Left lobe of liver (tissue), 2 donors: ENCODE measurements around the gene PRDM15. TPM values are rescaled to one million over a fixed set of nuclear protein-coding genes. Genes with fewer than 3 reads are reported as not detected.

Experiments
- ATAC-seq: fragments of 200-7000 bp; cut with Tn5 transposase; one replicate; pipeline ENCODE4 v1.9.1; 2020; ENCODE audit warnings: mild to moderate bottlenecking, moderate library complexity
- DNase-seq: peaks from one replicate; pipeline ENCODE4 v3.0.0-alpha.2; 2020; ENCODE audit warnings: low spot score
- total RNA-seq: library from RNA; stranded (reverse); gene quantifications from one replicate; pipeline ENCODE4 v1.2.1, GENCODE V29; 2021
- donor health status: DM: no; HTN: no; CAD: no; lungs with moderate emphysema.
- donor health status: DM: no; HTN: yes; CAD: no.

The PRDM15 gene
- total RNA-seq, 1 donor from 2014 or later: 3.2 TPM

DNA sequence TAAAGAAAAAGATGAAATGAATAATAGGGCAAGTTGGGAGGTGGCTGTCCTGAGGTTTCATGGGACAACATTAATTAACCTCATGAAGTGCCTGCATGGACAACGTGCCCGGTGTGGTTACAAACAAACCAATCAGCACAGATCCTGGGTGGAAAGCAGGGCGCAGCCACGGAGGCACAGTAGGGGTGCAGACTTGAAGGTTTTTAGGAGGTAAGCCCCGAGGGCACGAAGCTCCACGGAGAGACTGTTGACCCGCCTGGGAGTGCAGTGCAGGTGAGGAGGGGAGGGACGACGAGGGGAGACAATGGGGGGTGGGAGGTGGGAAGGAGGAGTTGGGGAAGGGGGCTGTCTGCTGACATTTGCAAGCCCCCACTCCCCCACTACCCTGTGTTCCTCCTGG, 110.0 kb downstream of the PRDM15 start:
- DNase-seq (no peak), ATAC-seq (no peak)

DNA sequence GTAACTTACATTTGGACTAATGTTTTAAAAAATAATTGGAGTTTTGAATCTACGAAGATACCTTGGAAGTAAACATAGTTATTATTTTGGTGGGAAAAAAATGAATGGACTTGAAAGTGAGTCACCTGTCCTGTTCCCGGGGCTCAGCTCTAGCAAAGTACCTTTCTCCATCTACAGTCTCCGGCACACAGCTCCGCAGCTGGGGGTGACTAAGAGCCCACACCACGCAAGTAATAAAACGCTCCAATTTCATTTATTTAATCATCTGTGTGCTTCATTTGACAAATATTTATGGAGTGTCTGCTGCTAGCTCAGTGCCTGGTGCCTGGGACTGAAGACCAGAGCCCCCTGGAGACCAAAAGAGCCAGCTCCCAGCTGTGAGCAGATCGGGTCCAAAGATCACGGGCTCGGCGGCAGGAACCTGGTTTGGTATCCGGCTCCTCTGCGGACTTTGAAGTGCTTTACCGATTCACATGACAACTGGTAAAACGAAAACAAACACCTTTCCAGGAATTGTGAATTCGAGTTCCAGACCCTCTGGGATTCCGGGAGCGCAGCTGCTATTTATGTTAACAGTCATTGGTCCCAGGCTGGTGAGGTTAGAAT, 110.6 kb downstream of the PRDM15 start:
- DNase-seq: peak; percentile 90
- peak; percentile 68 for ATAC-seq

DNA sequence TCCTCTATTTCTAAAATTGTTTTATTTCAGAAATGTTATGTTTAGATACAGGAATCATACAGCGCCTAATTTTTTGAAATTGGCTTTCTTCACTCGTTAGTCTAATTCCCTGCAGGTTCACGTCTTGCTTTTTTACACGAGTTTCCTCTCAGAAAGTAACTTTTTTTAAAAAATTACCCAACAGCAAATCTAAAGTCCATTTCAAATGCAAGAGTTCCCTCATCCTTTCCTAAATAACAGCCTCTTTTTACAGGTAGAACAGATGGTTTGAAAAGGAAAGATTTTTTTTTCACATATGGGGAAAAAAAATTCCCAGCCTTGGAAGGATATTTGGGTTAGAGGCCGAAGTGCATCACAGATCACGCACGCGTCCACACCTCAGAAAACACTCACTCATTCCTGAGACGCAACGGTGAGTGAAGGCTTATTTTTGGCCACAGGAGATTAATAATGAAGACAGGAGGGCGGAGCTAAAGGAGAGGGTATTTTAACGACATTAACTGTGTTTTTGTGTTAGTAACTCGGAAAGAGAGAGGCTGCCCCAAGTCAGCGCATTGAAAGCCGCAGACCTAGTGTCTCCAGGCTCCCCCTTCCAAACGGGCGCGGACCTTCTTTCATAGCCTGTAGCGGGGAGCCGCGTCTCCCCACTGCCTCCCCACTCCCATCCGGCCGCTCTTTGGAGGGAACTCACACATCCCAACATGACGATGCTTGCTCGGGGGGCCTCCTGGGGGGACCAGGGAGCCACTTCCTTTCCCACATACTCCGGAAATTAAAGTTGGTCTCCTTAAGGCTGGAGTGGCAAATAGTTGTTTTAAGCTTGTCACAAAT, 111.3 kb downstream of the PRDM15 start:
- ATAC-seq (peak; percentile 11), DNase-seq (no peak)

DNA sequence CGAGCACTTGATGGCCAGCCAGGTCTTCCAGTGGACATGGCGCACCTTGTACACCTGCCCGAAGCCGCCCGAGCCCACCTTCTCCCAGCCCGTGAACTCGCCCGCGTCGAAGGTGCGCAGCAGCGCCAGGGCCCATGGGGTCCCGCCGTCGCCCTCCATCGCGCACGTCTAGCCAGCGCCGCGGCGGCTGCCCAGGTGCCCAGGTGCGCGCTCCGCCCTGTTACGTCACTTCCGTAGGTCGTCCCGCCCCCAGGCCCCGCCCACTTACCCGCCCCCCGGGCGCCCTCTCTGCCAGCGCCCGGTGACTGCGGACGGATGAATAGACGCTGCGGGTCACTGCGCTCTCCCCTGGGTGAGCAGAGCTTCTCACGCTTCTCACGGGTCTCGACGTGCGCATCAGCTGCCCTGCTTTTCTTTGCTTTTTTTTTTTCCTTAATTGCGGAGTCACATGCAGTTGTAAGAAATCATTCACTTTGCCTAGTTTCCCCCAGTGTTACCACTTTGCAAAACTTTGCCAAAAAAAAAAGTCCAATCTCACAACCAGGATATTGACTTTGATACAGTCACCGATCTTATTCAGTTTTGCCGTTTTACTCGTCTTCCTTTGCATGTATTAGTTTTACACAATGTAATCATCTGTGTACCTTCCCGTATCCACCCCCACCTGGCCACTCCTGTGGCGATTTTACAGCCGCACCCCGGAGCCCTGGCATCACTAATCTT, 112.1 kb downstream of the PRDM15 start, which contains the start of gene RIPK4:
TSS of gene RIPK4 (minus strand) at position 170 of the 723 bp plus-strand sequence. CDS start at position 159, 11 bp downstream.
- ATAC-seq: peak; percentile 82

DNA sequence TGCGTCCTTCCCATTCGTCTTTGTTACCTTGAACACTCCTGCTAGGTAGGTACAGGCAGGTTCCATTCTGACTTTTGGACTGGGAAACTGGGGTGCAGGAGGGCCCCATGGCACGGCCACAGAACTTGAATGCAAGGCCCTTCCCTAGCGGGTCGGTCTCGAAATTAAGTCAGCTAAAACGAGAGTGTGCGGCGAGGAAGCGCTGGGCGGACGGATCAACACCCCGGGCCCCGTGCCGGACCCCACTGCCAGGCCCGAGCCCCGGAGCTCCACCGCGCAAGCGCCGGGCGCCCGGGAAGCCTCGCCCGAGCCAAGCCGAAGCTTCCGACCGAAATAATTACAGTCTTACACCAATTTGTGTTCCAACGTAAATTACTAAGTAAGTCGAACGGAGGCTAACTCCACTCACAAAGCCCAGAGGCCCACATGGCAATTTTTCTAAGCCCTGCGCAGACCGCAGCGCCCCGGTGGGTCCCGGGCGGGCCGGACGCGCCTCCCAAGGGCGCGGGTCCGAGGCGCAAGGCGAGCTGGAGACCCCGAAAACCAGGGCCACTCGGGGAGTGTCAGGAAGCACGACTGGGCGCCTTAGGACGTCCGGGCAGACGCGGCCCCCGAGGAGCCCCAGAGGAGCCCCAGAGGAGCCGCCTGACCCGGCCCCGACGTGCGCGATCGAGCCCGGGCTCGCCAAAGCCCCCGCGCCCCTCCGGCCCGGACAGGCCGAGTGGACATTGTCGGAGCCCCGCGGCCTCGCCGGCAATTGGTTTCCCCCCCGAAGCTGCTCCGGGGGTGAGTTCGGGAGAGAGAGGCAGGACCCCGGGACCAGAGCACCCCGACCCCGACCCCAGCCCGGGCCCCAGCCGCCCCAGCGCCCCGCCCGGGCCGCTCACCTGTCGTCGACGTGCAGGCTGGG, 112.9 kb downstream of the PRDM15 start:
- peak; percentile 22 for ATAC-seq
- DNase-seq: no peak

More for the DNA sequence above, 112.1 kb downstream of the PRDM15 start, which contains the start of gene RIPK4:
- peak; percentile 90 for DNase-seq

DNA sequence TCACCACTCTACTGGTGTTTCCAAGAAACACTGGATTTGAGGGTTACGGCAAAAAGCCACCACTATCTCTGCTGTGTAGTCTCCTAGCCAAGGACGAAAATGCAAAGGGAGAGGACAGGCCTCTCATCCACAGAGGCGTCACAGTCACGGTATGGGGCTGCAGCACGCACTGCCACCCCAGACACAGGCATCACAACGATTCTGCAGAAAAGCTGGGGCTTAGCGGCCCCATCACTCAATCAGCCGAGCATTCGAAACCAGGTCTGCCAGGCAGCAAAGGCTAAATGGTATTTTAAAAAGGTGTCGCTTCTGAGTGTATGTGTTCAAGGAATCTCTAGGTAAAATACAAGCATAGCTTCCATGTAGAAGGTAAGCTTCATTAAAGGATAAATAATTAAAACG, 113.7 kb downstream of the PRDM15 start:
- DNase-seq: no peak
- ATAC-seq: no peak

DNA sequence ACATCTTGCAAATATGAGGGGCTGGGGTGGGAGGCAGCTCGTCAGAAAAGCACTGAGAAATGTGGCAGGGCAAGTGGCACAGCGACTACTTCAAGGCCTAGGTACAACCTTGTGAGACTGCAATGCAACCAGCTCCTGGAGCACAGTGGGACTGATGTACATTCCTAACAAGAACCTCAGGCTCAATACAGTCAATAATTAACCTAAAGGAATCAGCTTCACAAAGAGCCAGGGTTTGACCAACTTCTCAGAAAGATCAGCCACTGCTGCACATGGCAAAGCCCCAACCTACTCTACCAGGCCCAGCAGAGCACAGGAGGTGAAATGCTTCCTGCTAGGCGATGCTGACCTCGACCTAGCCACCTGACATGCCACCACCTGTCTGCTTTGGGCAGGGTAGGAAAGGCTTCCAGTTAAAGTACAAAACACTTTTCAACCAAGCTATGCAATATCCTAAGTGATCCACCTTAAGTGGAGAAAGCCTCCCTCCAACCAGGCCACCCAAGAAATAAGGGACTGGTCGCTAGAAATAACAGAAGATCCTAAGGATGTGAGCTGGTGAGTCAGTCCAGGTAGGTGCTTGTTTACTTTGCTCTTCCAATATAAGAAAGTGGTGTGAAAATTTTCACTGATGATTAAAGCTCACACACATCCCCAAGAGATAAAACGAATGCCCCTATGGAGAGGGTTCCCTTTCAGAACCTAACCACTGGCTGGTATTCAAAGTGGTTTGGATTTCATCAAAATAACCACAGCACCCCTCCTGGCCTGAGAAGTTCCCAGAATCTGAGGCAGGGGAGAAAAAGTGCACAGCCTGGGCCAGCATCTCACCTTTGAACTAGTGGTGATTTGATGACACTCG, 114.4 kb downstream of the PRDM15 start:
- ATAC-seq (peak; percentile 20), DNase-seq (peak; percentile 67)

DNA sequence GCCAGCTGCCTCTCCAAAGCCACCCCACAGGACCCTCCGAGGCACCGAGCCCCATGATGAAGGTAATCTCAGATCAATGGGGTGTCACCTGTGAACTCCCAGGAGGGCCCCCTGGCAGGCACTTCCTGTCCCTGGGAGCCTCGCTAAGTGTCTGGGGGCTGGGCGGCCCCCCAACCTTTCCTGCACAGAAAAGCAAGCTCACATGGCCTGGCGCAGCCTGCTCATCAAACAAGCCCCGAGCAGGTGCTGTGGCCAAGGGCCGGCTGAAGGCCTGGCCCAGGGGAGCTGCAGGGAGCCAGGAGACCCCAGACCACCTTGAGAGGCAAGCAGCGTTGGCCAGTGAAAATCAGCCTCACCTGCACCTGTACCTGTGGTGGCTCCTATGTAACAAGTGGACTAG, 115.1 kb downstream of the PRDM15 start:
- DNase-seq (no peak), ATAC-seq (no peak)

DNA sequence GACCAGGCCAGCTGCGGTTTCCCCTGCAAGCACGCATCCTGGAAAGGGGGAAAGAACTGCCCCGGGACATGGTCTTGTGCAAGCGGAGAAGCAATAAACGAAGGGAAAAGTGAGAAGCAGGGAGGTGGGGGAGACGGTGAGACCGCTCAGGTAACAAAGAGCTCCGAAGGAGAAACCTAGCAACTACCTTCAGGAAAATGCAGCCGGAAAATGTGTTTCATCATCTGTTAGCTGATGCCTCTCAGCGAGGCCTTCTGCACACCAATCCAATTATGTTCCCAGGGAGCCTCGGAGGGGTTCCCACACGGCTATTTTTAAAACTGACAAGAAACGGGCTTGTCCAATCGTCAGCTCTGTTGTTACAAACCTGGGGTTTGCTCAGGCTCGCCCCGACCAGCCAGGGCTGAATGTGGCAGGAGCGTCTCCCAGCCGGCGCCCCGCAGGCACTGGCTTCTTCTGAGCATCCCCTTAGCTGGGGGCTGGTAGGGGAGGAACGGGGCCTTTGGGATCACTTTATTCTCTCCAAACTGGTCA, 115.7 kb downstream of the PRDM15 start:
- no peak for DNase-seq

DNA sequence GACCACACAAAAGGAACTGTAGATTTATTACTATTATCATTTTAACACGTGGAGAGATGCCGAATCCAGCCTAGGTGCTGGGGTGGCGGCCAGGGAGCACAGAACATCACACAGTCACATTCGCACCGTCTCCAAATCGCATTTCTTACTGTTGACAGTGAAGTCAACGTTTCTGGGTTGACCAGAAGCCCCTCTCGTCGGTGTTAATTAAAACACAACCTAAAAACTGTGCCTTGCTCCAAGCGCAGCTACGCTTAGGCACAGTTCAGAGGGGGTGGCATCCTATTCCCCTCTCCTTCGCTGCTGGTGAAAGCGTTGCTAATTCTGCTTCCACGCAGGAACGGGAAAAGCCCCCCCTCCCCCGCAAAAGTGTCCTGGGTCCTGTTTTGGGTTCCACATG, 116.4 kb downstream of the PRDM15 start:
- no peak for DNase-seq
- no peak for ATAC-seq

More for the DNA sequence above, 115.7 kb downstream of the PRDM15 start:
- no peak for ATAC-seq

DNA sequence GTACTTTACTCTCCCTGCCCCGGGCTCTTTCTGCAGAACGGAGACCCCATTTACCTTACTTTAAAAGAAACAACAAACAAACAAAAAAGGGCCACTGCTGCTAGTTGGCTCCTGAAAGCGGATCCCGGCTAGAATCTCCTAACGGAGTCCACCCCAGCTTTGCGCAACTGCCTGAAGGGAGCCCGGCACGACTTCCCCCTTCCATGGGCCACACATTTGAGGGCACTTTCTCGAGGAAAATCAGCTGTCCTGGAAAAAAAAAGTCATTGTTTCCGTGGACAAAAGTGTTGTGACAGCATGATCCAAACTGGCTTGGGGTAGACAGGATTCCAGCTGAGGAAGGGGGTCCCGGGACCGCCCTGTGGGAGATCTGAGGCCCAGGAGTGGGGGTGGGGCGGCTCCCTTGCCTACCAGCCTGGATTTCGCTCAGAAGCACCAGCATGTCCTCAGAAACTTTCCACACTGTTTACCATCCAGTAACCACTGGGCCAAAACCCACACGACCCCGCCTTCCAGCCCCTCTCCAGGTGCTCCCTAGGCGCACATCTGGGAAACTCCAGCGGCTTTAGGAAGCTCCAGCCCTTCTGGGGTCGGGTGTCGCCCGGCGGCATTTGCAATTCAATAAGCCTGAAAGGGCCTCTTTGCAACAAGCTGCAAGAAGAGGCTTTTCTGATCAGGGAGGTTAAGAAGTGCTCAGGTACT, 117.1 kb downstream of the PRDM15 start:
- DNase-seq: no peak
- peak; percentile 10 for ATAC-seq

DNA sequence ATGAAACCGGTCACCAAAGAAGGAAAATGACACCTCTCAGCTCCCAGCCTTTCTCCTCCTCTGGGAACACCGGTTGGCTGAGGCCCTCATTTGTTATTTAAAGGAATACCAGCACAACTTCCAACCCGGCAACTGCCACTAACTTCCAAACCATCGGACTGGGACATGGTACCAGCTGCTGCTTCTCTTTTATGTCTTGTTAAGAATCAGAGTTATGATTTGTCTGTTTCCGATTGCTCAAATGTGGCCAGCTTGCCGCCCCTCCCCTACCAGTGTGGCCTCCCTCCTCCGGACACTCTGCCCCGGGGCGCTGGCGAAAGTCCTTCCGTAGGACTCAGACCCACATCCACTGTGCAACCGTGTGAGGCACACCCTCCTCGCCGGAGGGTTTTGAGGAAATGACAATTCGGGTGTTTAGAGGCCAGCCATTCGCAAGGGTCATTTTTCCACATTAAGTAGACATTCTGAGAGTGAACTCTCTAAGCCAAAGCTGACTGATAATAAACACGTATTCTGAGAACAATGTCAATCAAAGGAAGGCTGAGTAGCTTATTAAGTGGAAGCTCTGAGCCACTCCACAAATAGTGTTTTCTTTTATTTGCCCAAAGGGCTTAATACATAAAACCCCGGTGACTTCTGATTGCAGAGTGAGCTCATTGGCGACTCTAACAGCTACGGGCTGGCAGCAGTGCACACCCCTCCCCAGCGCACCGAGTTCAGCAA, 117.8 kb downstream of the PRDM15 start:
- peak; percentile 57 for DNase-seq
- peak; percentile 57 for ATAC-seq

DNA sequence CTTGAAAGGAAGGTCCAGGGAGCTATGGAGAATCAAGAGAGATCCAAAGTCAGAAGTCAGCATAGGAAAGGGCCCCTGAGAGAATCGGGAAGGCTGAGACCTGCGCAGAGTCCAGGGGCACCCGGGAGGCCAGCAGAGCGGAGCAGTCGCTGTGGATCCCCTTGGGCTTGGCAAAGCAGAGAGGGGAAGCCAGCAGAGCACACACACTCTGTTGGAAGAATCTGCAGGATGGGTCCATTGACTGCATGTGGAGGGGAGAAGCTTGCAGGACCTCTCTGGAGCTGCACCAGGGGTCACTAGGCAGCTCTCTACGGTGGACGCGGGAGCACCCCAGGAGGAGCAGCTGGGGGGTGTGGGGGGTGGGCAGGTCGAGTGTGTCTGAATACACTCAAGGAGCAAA, 118.7 kb downstream of the PRDM15 start:
- no peak for ATAC-seq
- DNase-seq: no peak

DNA sequence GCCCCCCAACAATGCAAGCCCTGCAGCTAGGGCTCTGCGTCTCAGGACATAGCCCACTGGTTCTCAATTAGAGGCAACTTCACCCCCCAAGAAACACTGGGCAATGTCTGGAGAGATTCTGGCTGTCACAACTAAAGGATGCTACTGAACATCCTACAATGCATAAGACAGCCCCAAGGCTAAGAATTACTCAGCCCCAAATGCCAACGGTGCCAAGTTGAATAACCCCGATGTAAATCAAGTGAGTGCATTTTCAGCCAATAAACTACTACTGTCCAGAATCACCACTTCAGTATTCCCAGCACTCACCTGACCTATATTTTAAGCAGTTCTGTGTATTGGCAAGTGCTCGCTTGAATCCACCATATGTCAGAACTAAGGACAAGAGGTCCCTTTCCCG, 119.2 kb downstream of the PRDM15 start:
- DNase-seq (no peak), ATAC-seq (no peak)

DNA sequence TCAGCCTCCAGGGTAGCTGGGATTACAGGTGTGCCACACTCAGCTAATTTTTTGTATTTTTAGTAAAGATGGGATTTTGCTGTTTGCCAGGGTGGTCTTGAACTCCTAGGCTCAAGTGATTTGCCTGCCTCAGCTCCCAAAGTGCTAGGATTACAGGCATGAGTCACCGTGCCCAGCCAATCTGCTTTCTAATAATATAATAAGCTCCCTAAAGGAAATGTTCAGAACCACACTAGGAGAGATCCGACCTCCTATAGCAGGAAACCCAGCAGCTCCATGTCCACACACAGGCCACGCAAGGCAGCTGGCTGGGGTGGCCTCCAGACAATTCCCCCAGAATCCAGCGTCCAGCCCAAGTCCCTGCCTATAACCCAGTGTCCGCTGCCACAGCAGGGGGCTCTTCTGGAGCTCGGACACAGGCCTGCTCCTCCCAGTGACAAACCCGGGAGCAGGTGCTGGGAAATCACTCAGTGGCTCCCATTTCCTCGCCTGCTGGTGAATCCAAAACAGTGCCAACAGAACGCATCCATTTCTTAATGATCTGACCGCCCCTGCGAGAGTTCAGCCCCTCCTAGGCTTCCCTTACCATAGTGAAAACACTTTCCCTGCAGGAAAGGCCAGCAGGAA, 119.8 kb downstream of the PRDM15 start:
- no peak for ATAC-seq
- no peak for DNase-seq

DNA sequence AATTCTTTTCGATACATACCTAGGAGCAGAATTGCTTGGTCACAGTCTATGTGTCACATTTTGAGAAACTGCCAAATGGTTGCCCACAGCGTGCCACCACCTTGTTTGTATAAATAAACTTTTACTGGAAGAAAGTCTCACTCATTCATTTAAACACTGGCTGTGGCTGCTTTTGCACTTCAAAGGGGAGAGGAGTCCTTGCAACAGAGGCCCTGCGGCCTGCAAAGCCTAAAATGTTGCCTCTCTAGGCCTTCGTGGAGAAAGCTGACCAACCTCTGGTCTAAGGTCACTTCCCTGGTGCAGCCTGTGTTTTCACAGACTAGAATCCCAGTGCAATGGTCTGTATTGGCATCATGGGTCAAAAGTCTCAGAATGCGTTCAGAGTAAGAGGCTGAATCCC, 120.6 kb downstream of the PRDM15 start:
- ATAC-seq (peak; percentile 79), DNase-seq (peak; percentile 60)

DNA sequence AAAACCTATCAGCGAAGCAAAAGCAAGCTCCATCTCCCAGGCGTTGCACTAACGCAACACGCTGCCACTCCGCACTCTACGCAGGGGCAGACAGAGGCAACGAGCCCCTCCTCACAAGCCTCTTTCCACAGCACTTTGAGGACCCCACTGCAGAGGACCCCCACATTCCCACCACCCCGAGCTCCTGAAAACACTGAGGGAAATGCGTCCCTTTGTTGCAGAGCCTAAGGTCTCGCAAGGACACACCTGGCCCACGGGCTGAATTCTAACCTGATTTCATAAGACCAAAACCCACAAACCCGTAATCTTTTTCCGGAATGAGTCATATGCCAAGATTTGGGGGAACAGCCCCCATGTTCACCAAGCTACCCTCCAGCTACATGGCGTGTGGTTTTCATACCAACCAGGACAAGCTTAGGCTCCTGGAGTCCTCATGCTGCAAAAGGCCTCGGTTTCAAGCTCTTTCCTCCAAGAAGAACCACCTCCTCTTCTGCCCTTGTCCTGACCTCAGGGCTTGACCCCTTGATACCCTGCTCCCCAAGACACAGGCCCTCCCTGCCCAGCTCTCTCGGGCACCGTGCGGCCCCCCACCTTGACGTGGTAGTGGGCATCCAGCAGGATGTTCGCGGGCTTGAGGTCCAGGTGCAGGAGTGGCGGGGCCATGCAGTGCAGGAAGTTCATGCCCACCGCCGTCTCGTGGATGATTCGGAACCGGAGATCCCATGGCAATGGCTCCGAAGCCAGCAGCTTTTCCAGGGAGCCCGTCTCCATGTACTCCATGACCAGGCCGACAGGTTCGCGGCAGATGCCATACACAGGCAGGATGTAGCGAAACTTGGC, 123.0 kb downstream of the PRDM15 start:
- no peak for ATAC-seq

More for the DNA sequence above, 123.0 kb downstream of the PRDM15 start:
- no peak for DNase-seq
